Thymus (tissue), 11 donors: ENCODE data around the gene TLR10. TPM values are rescaled to one million over a fixed set of nuclear protein-coding genes. Genes with fewer than 3 reads are reported as not detected.

Experiments used
- DNase-seq, 9 donors: peaks; one replicate each; pipeline ENCODE4 v3.0.0-alpha.2; 2013; ENCODE audit warnings: low spot score in 9 of 9, low read depth in 6 of 9, missing footprints in 1 of 9
- H3K27ac ChIP-seq, 2 donors: one replicate each; pipeline ENCODE4 v1.5.1; 2013; ENCODE audit warnings: control low read depth in 1 of 2, low read depth in 1 of 2, low read length in 1 of 2, mild to moderate bottlenecking in 1 of 2, moderate library complexity in 1 of 2
- H3K27me3 ChIP-seq, 2 donors: one replicate each; pipeline ENCODE4 v1.5.1; 2013; ENCODE audit warnings: low read length in 1 of 2; ENCODE audit not compliant: control insufficient read depth in 2 of 2, insufficient read depth in 1 of 2
- H3K36me3 ChIP-seq, 2 donors: one replicate each; pipeline ENCODE4 v1.5.1; 2013; ENCODE audit warnings: low read length in 1 of 2, mild to moderate bottlenecking in 1 of 2, moderate library complexity in 1 of 2; ENCODE audit not compliant: control insufficient read depth in 2 of 2, insufficient read depth in 2 of 2
- H3K4me1 ChIP-seq, 2 donors: one replicate each; pipeline ENCODE4 v1.5.1; 2013; ENCODE audit warnings: low read length in 2 of 2; ENCODE audit not compliant: control insufficient read depth in 2 of 2, insufficient read depth in 2 of 2
- H3K4me3 ChIP-seq, 2 donors: one replicate each; pipeline ENCODE4 v1.5.1; 2013; ENCODE audit warnings: low read length in 2 of 2, control low read depth in 1 of 2, mild to moderate bottlenecking in 1 of 2
- H3K9me3 ChIP-seq, 2 donors: one replicate each; pipeline ENCODE4 v1.5.1; 2013; ENCODE audit warnings: low read length in 1 of 2, mild to moderate bottlenecking in 1 of 2; ENCODE audit not compliant: control insufficient read depth in 2 of 2, insufficient read depth in 1 of 2
- WGBS: extraction: QIAGEN DNeasy Blood & Tissue Kit; methylation state at CpG from one replicate; pipeline ENCODE4 v1.1.7; 2013; 5-methylcytosine and 5-hydroxymethylcytosine counted together
- polyA plus RNA-seq: library from polyadenylated mRNA; stranded (reverse); fragments of 200-250 nt; gene quantifications from one replicate; pipeline ENCODE4 v1.2.3, GENCODE V29; 2013
- total RNA-seq: library from RNA; stranded (reverse); fragments of 120-200 nt; gene quantifications from one replicate; pipeline ENCODE4 v1.2.4, GENCODE V29; 2013
- donor health status: healthy.

Gene TLR10
- total and polyA plus RNA-seq, 2 donors = 4.4 to 8.9 TPM

DNA sequence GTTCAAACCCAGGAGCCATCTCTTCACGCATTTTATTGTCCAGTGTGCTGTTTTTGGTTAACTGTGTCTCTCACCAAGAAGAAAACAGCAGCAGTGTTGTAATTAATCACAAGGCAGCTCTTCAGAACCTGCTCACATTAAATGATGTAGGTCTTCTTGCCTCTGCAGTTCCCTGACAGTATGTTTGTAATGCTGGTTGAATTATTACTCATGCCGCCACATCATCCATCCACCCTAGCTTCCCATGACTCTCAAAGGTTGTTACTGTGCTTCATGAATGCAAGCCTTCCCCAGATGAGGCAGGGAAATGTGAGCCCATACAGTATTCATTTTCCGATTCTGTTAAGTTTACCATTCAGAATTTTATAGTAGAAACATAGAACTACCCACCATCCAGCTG is 17.4 kb downstream of the TLR10 start:
- DNase-seq = no peak
- H3K9me3 ChIP-seq = peaks cover 0 to 3% of the 10 kb centered on the region in 2 donors

DNA sequence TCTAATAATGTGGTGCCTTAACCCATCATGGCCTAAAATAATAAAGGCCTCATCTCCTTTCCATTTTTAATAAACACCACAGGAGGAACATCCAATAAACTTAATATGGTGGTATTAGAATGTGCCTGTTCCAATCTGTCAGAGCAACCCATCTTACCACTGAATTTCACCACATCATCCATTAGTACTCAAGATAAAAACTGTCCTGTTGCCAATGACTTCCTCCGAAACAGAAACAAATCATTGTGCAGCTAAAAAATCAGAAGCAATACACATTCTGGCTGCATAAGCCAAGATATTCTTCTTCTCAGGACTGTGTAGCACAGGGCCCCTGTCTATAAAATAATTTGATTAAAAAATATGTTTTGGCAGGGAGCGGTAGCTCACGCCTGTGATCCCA is 18.5 kb downstream of the TLR10 start:
- 98% methylated on average over 3 of the region's 3 CpGs for WGBS
- H3K27ac ChIP-seq = no peak overlapping the region
- no peak overlapping the region for H3K4me3 ChIP-seq
- H3K4me1 ChIP-seq = peaks cover 0 to 17% of the 10 kb centered on the region in 2 donors
- H3K36me3 ChIP-seq = no peaks in the 10 kb centered on the region
- H3K9me3 ChIP-seq = peaks cover 0 to 3% of the 10 kb centered on the region in 2 donors
- DNase-seq = no peak
- no peaks in the 10 kb centered on the region for H3K27me3 ChIP-seq

More for the DNA sequence above, 17.4 kb downstream of the TLR10 start:
- Histone ChIP-seq H3K4me3 (no peak overlapping the region), H3K27ac (no peak overlapping the region), H3K27me3 (no peaks in the 10 kb centered on the region), H3K36me3 (no peaks in the 10 kb centered on the region), H3K4me1 (peaks cover 0 to 17% of the 10 kb centered on the region in 2 donors)
- 98% methylated on average over 3 of the region's 3 CpGs for WGBS

DNA sequence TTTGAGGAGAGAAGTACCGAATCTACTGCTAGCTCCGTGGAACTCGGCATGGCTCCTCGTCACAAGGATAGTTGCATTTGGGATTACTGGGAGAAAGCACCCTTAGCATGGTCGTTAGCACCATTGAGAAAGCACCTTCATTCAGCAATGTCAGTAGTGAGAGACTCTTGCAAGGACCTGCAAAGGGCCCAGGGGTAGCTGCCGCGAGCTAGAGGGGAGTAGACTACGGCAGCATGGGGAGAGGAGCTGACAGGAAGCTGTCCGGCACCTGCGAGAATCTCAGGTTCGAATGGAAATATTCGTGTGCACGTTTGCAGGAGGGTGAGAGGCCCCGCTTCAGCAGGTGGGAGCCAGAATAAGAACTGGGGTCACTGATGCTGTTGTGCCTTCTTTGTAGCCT is 20.2 kb downstream of the TLR10 start:
- Histone ChIP-seq H3K4me3 (no peak overlapping the region), H3K9me3 (peaks cover 0 to 3% of the 10 kb centered on the region in 2 donors), H3K27ac (no peak overlapping the region), H3K4me1 (peaks cover 0 to 17% of the 10 kb centered on the region in 2 donors), H3K27me3 (no peaks in the 10 kb centered on the region), H3K36me3 (no peaks in the 10 kb centered on the region)
- no peak for DNase-seq
- 97% methylated on average over 14 of the region's 14 CpGs for WGBS

DNA sequence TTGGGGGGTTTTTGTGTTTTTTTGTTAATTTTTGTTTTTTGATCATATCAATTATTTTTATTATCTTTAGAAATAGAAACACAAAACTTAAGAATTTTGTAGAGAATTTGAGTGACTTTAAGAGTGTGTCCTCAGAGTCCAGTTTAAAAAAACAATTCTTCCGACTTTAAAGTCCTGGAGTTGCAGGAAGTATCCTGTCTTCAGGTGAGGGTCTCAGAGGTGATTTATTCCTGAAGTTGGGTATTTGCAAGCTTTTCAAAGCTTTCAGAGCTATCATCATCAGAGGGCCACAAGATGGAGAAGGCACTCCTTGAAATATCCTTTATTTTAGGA is 23.0 kb downstream of the TLR10 start:
- 97% methylated on average over 1 of the region's 1 CpG for WGBS
- H3K36me3 ChIP-seq = no peaks in the 10 kb centered on the region
- peaks cover 0 to 17% of the 10 kb centered on the region in 2 donors for H3K4me1 ChIP-seq
- no peaks in the 10 kb centered on the region for H3K9me3 ChIP-seq
- no peak for DNase-seq
- H3K27me3 ChIP-seq = no peaks in the 10 kb centered on the region
- H3K4me3 ChIP-seq = no peak overlapping the region
- H3K27ac ChIP-seq = no peak overlapping the region

GRCh38 chr4:38759113-38759789 is 23.5 kb downstream of the TLR10 start:
- Histone ChIP-seq H3K4me1 (peaks cover 0 to 17% of the 10 kb centered on the region in 2 donors), H3K27ac (no peak overlapping the region), H3K4me3 (no peak overlapping the region), H3K27me3 (no peaks in the 10 kb centered on the region), H3K36me3 (no peaks in the 10 kb centered on the region), H3K9me3 (no peaks in the 10 kb centered on the region)
- DNase-seq = peak in 8 of 9 donors; percentile 19 to 79 (median 58)
- WGBS = 17% methylated on average over 8 of the region's 8 CpGs

DNA sequence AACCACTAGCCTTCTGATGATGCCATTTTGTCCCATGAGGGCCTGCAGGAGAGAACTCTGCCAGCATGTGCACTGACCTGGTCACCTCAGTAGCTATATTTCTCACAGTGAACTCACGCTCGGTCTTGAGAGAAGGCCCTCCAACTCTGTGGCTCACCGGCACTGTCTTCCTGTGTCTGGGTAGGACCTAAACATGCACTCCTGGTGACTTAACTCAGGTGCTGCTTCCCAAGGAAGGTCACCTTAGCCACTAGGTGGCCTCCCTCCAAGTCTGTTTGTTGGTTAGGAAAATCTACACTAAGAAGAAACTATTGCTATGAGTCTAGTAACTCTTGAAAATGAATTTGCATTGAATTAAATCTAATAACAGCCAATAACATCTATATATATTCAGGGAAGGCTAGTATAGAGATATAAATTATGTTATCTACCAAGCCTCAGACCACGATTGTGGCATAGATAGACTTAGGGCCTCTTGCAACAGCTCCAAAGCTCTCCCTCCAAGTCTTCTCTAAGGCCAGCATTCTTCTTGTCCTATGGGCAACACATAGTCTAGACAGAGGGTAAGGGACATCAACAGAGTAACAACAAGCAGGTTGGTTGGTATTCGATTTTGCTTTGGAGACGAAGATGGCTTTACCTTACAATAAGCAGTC is 24.7 kb downstream of the TLR10 start:
- Histone ChIP-seq H3K4me3 (no peak overlapping the region), H3K27me3 (no peaks in the 10 kb centered on the region), H3K27ac (no peak overlapping the region), H3K9me3 (no peaks in the 10 kb centered on the region), H3K4me1 (peaks cover 0 to 17% of the 10 kb centered on the region in 2 donors), H3K36me3 (no peaks in the 10 kb centered on the region)
- DNase-seq = peak in 2 of 9 donors; percentile 30 to 41
- 88% methylated on average over 6 of the region's 6 CpGs for WGBS

DNA sequence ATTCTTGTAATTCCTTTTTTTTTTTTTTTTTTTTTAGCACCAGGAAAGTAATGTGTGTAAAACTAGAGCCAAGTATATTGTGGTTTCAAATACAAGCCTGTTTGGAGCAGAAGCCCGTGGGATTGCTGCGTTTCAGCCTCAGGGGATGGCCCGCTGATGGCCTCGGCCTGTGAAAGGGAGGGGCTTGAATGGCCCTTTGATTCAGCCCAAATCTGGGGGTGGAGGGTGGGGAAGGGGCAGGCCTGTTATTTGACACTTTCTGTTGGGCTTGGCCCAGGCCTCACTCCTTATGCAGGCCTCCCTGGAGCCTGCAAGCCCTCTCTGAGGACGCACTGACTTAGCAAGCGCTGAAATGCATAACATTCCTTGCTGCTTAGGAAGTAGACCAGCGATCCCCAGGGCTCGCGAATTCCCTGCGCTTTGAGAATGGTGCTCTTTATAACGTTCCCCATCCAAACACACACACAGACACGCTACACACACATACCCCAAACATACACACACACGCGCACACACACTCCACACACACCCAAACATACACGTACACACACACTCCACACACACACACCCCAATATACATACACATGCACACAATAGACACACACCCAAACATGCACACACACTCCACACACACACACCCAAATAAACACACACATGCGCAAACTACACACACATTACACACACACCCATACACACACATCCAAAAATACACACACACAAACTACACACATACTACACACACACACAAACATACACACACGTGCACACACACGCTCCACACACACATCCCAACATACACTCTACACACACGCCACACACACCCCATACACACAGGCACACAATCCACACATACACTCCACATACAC is 29.6 kb downstream of the TLR10 start:
- Histone ChIP-seq H3K4me3 (no peak overlapping the region), H3K36me3 (no peaks in the 10 kb centered on the region), H3K4me1 (no peaks in the 10 kb centered on the region), H3K27ac (peak overlapping the region in 1 of 2 donors; percentile 47), H3K27me3 (no peaks in the 10 kb centered on the region), H3K9me3 (peaks cover 0 to 4% of the 10 kb centered on the region in 2 donors)
- DNase-seq = peak in 2 of 9 donors; percentile 21 to 29
- WGBS = 93% methylated on average over 19 of the region's 19 CpGs

DNA sequence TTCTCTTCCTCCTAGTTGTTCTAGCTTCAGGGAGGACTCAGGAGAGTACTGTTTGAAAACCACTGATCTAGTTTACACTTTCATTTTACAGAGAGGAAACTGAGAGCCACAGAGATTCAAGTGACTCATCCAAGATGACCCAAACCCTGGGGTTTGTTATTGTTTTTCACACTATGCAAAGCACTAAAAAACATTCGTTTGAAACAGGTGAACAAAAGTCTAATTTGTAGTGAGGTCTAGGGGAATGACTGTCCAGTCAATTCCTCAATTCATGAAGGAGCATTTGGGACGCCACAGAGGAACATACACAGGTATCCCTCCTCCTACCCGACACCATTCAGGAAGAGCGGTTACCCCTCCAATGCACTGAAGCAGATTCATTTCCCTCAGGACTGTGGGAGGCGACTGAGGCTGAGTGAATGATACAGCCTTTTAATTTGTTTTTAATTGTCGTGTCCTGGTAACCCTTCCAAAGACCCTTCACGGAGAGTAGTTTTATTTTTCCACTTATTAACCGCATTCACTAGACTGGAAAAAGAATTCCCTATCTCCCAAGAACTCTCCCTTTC is 30.3 kb downstream of the TLR10 start:
- H3K27ac ChIP-seq = peak overlapping the region in 1 of 2 donors; percentile 47
- DNase-seq = no peak
- no peak overlapping the region for H3K4me3 ChIP-seq
- no peaks in the 10 kb centered on the region for H3K4me1 ChIP-seq
- peaks cover 0 to 11% of the 10 kb centered on the region in 2 donors for H3K9me3 ChIP-seq
- H3K36me3 ChIP-seq = no peaks in the 10 kb centered on the region
- 91% methylated on average over 8 of the region's 8 CpGs for WGBS
- no peaks in the 10 kb centered on the region for H3K27me3 ChIP-seq
